Fibroblast of upper back skin (primary cell): ENCODE measurements around the gene FKBP7.
A peak's percentile ranks its signal among the peaks of the same experiment; 100 is the strongest.
"Not testable (repeated sequence)": the region's sequence is repeated elsewhere in the genome, so short reads cannot be mapped to it uniquely, and the experiment has no call there.

Experiments used
- DNase-seq: peaks from one replicate; pipeline ENCODE4 v3.0.0-alpha.2; 2013

Gene FKBP7

DNA sequence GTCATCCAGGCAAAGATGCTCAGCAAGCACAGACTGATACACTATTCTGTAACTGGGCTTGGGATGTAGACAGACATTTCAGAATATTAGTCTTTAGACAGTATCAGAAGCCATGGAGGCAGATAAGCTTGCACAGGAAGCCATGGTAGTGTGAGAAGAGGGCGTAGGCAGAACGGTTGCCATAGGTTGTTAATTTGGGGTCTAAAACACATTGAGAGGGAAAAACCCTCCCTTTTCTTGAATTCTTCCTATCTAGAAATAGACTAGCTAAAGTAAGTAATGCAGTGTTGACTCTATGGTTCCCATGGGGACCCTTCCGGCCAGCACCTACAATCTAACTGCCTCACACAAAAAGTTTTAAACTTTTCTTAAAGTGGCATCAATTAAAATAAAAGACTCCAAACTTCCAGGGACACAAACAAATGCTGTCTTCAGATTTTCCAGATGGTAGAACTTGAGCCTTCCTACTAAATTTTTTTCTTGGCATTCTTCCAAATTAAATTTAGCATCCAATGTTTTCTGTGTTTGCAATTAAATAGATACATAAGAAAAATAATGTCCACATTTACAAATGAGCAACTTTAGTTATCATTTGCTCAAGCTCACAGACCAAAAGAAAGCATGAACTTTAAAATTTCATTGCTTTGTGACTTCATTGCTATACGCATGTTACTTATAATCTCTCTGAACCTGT lies 29.3 kb downstream of the FKBP7 start:
- no peak for DNase-seq

DNA sequence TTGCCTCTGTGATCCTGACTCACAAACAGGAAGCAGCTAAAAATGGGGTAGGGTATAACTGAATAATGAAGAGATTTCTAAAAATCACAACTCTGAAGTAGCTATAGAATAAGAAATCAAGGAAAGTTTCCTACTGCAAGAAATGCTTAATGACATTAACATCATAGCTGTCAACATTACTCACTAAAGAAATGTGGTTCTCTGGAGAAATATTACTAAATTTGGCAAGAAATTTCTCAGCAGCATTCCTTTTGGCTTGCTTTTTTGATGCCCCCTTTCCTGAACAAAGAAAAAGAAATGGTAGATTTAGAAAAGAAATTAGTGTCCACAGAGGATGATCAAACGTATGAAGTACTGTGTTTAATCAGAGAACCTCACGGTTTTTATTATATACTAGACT lies 37.0 kb downstream of the FKBP7 start:
- DNase-seq: peak; percentile 59

DNA sequence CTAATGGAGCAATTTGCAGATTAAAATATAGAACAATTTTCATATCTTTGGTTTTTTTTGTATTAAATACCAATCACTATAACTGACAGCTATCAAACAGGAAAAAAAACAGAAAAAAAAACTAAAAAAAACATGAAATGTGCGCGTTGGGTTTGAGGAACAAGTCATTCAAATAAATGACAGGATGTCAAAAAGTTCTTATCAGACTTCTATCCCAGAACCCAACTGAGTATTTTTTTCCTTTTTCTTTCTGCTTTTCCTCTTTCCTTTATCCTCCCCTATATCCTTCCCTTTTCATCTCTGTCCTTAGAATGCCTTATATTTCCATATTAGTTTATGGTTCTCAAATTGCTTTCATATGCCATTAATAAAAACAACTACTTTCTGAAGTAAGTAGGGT lies 41.7 kb downstream of the FKBP7 start:
- no peak for DNase-seq

DNA sequence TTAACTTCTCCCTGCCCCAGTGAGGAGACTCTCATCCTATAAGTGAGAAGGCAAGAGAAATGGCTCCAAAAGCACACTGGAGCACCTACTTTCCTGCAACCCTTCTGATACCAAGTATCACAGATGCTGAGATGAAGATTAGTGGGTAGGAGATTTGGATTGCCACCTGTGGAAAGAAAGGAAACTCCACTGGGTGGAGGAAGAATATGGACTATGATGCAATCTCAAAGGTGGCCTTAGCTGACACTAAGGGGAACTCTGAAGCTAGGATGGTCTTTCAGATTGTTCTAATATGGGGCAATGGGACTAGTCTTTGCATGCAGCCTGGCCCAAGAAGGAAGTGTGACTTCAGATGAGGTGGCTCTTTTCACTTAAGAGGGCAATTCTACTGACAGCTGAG lies 49.1 kb downstream of the FKBP7 start:
- DNase-seq: no peak

DNA sequence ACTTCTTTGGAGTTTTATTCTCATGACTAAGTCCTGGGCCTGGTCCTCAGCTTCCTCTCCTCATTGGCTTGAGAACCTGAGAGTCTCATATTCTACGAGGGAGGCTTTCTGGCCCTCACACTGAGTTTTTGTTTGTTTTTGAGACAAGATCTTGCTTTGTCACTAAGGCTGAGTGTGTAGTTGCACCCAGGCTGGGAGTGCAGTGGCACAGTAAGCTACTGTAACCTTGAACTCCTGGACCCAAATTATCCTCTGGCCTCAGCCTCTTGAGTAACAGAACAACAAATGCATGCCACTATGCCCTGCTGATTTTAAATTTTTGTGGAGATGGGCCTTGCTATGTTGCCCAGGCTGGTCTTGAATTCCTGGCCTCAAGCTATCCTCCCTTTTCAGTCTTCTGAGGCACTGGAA lies 50.0 kb downstream of the FKBP7 start:
- DNase-seq: no peak

DNA sequence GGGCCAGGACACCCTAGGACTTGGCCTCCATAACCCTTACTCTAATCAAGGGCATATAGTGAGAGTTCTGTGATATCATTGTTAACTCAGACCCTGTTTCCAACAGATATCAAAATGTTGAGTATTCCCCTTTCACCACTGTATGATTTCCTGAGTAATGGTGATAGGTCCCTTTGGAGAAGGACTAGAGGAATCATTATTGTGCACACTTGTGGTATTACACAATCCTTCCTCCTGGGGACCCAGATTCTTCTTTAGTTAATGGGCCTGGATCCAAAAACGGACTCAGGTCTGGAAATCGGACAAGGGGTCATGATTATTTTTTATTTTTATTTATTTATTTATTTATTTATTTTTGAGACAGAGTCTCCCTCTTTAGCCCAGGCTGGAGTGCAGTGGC lies 50.9 kb downstream of the FKBP7 start:
- no peak for DNase-seq

DNA sequence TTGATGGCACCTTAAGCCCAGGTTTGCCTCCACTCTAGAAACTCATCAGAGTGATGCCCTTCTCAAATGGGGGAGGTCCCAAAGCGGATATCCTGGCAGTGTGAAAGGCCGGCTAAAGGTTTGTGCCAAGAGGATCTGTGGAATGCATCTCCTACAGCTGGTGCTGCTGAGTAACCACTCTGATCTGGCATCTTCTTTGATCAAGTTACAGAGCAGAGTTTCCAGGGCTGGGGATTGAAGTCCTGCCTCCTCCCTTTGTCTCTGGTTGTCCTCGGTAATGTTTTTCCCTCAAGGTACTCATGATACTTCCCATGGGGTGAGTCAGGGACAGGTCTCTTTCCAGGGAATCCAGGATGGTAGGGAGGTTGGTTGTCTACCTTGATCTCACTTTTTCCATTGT lies 52.0 kb downstream of the FKBP7 start:
- no peak for DNase-seq

DNA sequence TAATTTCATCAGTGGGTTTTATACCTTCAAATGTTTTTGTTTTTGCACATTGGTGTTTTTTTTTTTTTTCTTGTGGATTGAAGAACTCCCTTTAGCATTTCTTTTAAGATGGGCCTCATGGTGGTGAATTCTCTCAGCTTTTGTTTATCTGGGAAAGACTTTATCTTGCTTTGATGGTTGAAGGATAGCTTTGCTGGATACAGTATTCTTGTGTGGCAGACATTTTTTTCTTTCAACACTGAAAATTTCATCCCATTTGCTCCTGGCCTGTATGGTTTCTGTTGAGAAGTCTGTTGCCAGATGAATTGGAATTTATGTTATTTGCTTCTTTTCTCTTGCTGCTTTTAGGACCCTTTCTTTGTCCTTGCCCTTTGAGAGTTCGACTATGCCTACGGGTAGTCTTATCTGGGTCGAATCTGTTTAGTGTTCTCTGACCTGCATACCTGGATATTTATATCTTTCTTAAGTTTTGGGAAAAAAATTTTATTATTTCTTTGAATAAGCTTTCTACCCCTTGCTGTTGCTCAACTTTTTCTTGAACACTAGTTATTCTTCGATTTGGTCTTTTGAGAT lies 53.1 kb downstream of the FKBP7 start:
- DNase-seq: no peak

DNA sequence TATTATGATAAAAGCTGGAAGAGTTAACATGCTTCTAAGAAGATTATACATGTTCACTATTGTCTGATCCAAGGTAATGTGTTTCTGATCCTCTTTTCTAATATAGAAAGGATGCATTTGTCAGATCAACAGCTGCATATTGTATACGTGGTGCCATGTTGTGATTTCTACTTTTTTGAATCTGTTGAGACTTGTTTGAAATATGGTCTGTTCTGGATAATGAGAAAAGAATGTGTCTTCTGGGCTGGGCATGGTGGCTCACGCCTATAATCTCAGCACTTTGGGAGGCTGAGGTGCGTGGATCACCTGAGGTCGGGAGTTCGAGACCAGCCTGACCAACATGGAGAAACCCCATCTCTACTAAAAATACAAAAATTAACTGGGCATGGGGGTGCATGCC lies 54.7 kb downstream of the FKBP7 start:
- not testable (repeated sequence) for DNase-seq

DNA sequence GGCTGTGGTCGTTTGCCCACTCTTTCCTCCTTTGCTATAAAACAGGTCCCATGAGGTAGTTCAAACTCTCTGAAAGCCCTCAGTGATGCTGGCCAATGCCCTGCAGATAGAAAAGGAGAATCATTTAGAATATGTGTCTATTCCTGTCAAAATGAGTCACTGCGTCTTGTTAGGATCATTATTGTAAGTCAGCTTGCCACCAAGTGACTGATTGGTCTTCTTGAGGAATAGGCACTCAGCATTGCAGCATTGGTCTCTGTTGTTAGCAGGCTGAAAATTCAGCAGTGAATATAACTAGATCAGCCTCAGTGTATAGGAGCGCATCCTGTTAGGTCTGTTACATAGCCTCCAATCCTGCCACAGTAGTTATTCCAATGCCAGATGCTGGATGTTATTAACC lies 56.3 kb downstream of the FKBP7 start:
- DNase-seq: no peak

DNA sequence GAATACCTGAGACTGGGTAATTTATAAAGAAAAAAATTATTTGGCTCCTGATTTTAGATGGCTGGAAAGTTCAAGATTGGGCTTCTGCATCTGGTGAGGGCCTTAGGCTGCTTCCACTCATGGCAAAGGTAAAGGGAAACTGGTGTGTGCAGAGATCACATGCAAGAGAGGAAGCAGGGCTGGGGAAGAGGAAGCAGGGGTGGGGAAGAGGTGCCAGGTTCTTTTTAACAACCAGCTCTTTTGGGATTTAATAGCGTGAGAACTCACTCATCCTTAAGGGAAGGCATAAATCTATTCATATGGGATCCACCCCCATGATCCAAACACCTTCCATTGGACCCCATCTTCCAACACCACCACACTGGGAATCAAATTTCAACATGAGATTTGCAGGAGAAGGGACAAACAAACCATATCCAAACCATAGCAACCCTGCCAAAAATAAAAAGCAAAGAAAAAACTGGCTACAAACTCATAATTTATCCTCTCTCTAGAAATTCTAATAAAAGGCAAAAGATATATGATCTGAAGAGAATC lies 57.9 kb downstream of the FKBP7 start:
- no peak for DNase-seq

DNA sequence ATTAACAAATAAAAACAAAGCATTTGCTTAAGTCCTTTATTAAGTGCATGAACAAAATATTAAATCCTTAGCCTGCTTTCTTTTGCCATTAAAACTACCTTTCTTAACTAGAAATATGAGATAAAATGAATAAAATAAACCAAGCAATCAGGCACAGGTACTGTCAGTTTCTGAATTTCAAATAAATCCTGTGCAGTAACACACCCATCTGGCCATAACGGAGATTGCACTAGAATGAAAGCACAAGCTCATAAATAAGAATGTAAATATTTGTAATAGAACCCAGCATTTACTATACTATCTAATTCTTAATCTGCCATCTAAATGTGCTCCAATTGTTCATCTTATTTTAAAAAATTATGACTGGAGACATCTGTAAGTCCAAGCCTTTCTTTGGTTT lies 59.3 kb downstream of the FKBP7 start:
- peak; percentile 18 for DNase-seq

DNA sequence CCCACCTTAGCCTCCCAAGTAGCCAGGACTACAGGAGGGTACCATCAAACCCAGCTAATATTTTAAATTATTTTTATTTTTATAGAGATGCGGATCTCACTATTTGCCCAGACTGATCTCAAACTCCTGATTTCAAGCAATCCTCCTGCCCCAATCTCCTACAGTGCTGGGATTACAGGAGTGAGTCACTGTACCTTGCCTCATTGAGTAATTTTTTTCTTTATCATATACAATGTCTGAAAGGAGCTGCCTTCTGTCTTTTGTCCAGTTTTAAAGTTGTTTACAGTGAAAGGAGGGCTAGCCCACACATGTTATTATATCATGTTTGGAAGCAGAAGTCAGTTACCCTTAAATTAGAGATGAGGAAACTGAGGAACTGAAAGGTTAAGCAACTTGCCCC lies 60.0 kb downstream of the FKBP7 start:
- DNase-seq: no peak

DNA sequence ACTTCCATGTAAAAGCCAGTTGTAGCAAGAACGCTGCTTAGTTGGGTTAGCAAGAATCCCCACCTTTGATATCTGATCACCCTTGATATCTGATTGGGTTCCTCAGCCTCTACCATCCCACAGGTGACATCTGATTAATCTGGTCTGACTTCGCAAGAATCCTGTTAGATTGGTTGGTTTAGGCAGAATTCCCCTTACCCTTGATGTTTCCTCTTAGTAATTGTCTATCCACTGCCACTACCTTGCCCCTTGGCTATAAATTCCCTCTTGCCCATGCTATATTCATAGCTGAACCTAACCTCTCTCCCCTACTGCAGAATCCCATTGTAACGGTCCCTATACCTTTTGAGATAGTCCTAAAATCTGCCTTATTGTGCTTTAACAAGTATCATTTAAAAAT lies 60.5 kb downstream of the FKBP7 start:
- DNase-seq: no peak

DNA sequence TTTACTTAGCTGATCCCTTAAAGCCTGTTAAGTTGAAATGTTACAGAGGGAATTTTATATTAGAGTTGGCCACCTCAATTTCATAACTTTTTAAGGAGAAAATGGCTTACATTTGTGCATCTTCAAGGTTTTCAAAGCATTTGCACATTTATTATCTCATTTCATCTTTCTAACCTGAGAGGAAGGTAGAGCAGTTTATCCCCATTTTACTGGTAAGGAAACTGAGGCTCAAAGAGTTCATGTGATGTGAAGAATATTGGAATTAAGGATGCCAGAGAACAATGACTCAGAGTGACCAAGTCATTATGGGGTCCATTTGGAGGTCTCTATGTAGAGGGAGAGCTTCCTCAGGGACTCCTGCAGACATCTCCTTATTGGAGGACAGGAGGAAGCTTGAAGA lies 62.4 kb downstream of the FKBP7 start:
- no peak for DNase-seq

DNA sequence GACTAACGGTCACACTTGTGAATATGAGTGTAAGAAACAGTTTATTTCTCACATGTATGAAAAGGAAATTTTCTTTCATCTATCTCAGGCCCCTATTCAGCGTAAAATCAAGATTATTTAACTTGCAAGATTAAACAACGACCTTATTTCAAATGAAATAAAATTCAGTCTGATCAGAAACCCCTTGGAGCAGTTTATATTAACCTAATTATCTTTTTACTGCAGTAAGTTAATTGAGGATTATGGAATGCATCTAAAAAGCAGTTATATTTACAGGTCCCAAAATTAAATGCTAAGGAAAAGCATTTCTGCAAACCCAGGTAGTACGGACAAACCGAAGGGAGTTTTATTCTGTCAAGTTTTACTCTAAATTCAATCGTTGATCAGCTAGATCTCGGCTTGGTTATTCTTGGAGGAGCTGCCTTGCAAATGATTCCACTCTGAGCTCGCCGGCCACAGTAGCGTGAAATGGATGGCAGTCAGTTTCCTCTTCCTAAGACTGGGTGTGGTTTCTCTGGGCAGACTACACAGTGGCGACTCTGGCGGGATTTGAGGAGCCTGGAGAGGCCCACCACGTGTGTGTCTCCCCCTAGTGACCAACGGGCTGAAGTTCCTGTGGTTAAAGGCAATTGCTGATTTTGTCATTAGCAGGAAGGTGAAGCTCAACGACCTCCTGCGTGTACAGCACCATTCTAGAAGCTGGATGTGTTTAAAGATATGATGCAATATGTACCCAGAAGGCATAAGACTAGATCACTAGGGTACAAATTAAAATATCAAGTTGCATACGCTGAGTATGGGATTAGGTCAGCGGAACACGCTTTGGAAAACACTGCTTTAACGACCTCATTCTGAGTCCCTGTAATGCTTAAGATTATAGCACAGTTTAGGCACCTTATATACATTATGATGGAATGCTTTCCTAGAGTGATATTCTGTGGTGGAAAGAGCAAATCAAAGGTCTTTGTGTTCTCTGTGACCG lies 63.8 kb downstream of the FKBP7 start:
- peak; percentile 95 for DNase-seq
